Measurements from ENCODE around the gene KCNIP4. TPM values are rescaled to one million over a fixed set of nuclear protein-coding genes. Genes with fewer than 3 reads are reported as not detected.

KCNIP4 gene
- total RNA-seq, 1 donor from 2014 or later = not detected

DNA sequence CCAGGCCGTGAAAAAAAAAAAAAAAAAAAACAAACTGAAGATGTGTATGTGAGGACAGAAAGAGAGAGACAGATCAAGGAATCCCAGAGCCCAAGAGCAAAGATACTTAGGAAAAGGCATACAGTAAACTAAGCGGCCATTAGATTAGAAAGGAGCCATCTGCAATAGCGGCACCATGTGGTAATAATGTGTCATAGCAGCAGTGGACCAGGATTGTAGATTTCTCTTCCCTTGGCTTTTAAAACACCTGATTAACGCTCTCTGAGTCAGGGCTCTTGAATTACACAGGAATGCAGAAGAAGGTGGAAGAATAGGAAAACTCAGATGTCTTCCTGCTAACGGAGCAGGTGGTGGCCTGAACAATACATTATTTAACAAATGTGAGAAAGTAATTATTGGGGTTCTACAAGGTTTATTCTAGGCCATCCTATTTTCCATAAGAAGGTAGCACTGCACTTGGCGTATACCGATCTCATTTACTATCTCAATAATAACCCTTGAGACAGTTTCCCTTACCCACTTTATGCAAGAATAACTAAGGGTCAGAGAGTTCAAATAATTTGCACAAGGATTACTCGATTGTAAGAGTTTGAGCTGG is 182.7 kb downstream of the KCNIP4 start:
- DNase-seq (ENCODE audit: low read depth in 2 of 2) = peak; percentile 11 to 57

DNA sequence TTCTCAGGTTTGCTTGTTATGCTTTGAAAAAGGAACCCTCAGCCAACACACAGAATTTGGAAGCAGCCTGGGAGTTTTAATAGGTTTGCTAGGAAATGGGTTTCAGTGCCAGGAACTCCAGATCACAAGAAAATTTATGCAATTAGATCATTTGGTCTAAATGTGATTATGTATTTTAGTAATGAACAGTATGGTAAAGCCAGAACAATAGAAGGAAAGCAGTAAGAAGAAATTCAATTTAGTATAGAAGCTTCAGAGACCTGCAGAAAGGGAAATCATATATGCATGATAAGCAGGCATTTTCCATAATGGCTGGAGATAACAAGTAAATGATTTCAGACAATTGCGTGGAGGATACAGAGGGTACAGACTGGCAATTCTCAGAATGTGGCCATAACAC is 184.7 kb downstream of the KCNIP4 start:
- DNase-seq (ENCODE audit: low read depth in 2 of 2) = no peak

DNA sequence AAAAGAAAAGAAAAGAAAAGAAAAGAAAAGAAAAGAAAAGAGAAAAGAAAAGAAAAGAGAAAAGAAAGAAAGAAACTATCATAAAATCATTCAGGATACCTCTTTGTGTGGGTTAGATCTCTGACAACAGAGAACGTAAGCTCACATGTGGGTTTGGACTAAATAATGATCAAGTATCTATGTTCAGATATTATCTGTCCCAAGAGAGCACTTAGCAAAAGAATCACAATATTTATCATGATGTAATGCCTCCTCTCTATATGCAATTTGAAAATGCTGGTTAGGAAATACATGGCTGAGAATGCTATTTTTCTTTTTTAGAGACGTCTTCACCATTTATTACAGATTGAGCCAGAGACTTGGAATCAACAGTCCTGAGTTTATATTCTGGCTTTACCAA is 191.3 kb downstream of the KCNIP4 start:
- no peak for DNase-seq (ENCODE audit: low read depth in 2 of 2)

DNA sequence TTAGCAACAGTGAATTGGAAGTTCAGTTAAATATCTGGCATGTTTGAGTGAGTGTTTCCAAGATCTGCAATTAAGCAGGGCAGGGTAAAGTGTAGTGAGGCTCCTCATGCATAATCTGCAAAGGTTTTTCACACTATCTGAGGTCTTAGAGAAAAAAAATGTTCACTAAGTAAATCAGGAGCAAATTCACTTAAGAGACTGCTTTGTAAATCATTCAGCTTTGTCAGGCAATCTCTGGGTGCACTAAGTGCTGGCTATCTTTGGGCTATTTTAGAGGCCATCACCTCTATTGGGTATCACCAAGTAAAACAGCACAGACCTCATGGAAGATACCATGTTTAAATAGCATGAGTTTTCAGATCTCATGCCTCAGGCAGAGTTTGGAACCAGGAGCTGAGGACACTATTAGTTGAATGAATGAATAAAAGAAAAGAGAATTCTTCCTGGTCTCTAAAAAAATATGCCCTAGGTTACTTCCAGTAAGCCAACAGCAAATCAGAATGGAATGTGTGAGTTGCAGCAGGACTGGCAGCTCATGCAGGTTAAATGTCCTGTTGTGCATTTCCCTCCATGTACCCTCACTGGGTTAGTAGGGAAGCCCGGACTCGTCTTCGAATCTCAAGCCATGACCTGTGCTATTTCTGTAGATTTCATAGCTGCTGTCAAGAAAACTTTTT is 195.3 kb downstream of the KCNIP4 start:
- no peak for DNase-seq (ENCODE audit: low read depth in 2 of 2)

DNA sequence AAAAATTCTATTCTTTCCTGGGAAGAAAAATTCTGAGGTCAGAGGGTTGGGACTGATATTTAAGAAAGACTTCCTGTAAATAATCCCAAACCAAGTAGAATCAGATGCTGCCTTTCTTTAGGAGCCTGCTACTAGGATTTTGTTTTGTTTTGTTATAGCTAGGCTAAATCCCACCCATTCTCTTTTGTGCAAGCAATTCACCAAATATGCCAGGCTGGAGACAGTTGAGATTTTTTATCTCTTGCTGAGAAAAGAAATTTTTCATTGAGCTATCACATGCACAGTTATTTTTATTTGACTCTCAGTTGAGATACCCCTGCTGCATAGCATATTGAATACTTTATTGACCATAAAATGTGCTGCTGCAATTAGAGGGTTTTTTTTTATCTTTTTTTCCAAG is 196.0 kb downstream of the KCNIP4 start:
- DNase-seq (ENCODE audit: low read depth in 2 of 2) = no peak

DNA sequence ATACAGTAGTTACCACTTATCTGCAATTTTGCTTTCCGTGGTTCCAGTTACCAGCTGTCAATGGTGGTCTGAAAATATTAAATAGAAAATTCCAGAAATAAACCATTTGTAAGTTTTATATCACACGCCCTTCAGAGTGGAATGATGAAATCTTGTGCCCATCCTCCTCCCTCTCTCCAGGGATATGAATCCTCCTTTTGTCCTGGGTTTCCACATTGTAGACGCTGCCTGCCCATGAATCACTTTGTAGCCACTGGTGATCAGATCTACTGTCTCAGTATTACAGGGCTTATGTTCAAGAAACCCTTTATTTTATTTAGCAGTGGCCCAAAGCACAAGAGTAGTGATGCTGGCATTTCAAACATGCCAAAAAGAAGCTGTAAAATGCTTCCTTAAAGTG is 198.6 kb downstream of the KCNIP4 start:
- DNase-seq (ENCODE audit: low read depth in 2 of 2) = no peak

DNA sequence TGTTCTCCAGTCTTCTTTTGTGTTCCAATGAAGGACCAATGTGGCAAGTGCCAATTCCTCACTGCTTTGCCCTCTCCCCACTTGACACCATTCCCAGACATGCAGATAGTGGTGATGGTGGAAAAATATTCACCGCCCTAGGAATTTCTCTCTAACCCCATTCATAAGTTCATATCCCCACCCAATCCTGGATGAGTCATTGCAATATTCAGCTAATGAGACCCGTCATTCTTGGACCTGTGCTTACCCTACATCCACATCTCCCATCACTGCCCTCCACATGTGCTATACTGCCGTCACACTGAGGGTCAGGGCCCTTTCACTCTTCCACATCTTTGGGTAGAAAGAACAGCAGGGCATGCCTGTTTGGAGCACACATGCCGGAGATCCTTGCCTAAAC is 199.2 kb downstream of the KCNIP4 start:
- DNase-seq (ENCODE audit: low read depth in 2 of 2) = no peak

DNA sequence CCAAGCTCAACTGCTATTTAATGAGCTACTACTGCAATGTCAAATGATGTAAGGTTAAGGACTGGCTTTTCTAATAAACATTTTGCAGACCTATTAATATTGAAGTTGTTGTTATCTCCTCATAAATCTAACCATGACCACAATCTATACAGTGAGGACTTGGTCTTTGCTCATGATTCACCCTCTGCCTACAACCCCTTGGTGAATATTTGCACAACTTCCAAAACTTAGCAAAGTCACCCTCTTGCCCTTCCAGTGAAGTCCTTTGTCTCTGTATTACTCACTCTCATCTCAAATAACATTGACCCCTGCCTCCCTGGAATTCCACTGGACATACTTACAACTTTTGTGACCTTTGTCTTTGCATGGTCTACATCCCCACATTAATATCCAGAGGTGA is 204.5 kb downstream of the KCNIP4 start:
- DNase-seq (ENCODE audit: low read depth in 2 of 2) = no peak

DNA sequence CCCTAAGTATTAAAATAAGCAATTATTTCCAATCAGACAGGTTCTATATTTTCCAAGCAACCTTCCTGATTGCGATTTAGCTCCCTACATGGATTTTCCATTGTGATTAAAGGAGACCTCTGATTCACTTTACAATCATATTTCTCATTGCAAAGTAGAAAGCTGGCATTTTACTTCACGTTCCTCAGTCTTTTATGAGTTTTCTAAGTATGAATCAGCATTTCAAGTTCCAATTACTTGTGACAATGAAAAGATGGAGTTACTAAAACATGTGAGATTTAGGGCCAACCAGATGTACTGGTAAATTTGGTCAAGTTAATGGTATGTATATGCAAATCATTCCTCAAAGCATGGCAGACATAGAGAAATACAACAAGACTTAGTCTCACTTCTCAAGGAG is 206.2 kb downstream of the KCNIP4 start:
- no peak for DNase-seq (ENCODE audit: low read depth in 2 of 2)

DNA sequence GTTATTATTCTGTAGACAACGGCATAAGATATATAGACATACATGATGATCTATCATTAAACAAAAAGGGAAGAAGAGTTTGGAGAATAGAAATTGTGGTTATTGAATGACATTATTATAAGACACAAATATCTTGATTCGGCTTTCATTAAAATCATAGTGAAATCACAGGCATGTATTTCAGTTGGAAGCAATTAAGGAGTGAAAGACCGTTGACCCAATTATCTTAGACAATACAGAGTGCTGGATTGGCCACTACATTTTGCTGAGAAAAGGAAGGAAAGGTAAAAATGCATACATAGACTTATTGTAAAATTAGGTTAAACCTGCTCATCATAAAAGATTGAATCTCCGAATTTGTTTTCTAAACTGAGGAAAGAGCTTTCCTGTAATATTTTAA is 209.8 kb downstream of the KCNIP4 start:
- DNase-seq (ENCODE audit: low read depth in 2 of 2) = no peak

DNA sequence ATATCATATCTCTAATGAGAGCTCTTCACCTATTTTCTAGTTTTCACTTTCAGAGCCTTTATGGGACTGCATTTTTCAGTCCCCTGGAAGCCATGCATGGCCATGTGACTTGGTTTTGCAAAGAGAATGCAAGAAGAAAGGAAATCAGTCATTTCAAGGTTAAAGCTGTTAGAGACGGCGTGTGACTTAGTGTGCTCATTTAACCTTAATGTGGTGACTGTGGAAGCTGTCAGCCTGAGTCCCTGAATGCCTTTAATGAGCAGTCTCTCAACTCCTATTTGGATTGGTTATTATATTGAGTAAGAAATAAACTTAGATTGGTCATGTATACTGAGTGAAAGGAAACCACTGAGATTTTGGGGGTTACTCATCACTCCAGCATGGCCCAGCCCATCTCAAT is 212.7 kb downstream of the KCNIP4 start:
- DNase-seq (ENCODE audit: low read depth in 2 of 2) = no peak

DNA sequence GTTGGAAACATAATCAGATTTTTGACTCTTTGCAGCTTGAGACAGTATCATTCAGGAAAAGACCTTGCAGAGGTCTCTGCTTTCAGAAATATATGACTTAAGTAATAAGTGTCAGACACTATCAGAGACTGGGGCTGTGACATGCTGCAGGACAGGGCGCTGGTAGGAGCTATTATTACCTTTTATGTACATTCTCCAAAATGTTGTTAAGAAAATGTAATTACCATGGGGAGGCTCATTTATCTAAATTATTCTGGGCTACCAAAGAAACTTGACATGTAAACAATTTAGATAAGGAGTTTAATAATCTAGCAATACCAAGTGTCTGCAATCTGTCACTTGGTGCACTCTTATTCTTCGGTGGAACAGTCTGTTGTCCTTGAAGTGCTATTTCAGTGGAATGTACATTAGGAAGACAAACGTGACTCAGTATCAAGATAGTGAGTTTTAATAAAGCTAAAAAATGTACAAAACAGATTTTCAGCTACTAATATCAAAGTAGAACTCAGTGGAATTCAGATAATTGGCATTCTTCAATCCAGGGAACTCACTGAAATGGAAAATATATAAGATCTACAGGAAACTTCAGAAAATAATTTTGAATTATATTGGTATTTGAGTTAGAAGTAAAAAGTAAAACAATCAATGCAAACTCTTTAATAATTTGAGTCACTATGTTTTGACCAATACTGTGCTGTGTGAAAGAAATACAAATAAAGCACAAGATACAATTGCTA is 214.5 kb downstream of the KCNIP4 start:
- DNase-seq (ENCODE audit: low read depth in 2 of 2) = no peak

DNA sequence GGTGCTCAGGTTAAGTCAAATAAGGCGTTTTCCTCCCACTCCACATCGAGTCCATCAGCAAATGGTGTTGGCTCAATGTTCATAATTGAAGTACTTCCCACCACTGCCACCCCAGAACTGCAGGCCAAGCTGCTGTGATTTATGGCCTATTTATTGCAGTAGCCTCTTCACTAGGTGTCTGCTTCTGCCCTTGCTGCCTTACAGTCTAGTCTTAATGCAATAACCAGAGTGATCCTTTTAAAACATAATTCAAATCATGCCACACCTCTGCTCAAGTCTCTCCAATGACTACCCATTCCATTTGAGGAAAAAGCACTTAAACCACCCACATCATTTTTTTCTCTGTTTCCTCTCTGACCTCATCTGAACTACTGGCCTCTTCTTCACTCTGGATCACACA is 220.3 kb downstream of the KCNIP4 start:
- no peak for DNase-seq (ENCODE audit: low read depth in 2 of 2)

DNA sequence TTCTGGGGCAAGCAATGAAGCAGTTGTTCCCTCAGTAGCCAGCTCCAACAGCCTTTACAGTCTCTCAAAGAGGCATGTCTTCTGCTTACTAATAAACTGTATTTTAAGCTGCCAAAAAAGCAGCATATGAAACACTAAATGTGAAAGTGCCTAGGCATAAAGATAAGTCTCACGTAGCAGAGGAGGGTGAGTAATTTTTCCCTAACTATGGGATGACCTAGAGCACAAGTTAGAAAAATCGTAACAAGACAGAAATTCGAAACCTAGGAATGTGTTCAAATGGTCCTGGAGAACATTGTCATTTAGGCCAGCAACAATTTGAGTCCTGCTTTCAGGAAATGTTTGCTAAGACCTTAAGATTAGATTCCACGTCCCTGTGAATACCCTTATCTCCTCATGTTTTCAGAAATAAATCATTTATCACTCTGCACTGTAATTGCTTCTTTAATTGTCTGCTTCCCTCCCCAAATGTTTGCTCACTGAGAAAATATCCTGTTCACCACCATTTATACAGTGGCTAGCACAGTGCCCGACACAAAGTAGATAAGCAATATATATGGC is 222.2 kb downstream of the KCNIP4 start:
- peak in 1 of 2 donors; percentile 1 for DNase-seq (ENCODE audit: low read depth in 2 of 2)

DNA sequence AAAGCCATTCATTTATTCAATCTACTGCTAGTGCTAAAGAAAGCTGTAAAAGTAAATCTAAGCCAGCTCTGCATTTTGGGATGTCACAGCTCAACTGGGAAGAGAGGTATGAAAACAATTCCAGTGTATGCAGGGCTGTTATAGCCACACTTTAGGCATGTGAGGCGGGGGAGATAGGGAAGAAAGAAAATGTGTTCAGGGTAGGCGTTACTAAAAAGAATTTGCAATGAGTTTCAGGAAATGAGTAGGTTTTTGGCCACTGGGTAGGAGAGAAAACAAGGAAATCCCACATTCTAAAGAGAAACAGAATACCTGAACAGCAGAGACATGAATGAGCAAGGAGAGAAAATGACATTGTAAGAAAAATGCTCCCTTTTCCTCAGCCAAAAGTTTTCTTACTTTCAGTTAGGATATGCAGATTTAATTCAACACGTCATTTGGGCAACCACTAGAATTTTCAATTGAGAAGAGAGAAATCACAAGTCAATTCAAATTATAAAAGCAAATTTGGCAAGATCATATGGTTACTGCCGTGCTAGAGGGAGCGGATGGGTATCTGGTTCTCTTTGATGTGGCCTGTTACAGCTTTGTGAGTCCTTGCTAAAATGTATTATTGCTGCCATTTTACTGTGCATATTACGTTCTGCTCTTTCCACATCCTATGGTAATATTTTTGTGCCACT is 226.3 kb downstream of the KCNIP4 start:
- no peak for DNase-seq (ENCODE audit: low read depth in 2 of 2)

DNA sequence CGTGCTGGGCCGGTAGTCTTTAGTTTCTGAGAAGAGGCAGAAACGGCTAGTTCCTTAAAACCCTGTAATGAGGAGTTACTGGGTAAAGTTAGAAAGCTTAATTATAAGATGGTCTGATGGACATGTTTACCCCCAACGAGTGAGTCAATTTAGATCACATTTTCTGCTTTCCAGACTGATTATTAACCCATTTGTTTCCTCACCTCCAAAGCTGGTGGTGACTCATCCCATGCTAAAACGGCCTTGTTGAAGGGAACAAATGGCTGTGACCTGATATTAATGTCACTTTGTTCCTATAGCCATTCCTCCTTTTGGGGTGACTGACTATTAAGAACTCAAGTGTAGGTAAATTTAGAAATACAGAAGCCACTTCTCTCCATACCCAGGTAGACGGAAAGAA is 232.0 kb downstream of the KCNIP4 start:
- DNase-seq (ENCODE audit: low read depth in 2 of 2) = no peak

DNA sequence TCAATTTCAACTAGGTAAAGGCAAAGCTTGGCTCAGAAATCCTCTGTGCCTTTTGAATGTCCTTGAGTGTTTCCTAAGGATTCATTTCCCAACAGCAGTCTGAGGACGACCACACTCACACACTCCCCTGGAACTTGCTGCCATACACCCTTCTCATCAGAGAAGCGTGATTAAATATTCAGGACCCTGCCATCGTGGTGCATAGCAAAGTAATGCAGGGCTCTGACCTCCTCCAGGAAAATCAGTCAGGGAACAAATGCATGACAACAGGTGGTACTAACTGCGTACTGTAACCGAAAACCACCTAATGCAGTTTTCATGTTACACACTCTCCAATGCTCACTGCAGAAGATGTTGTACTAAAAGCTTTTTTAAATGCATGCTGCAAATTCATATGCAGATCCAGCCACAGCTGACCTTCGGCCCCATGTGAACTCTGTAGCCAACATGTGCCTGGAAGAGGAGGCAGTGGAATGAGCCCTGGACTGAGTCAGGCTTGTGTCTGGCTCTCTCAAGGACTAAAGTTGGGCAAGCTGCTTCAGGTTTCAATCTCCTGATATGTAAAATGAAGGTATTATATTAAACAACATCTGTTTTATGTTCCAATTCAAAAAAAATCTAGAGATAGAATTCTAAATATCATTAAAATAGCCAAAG is 238.3 kb downstream of the KCNIP4 start:
- no peak for DNase-seq (ENCODE audit: low read depth in 2 of 2)

DNA sequence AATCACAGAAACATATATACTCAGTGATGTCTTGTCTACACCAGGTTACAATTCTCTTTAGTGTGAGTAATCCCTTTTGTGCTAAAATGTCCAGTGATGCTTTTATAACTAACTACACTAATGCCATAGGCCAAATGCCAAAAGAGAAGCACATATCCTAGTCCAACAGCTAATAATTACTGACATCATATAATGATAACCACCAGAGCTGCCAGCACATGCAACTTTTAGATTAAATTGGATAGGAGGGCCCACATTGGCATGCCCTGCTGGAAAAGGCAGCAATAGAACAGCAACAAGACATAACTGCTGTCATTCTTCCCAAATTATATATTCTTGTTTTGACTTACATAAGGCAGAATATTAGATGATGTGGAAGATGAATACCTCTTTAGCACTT is 238.8 kb downstream of the KCNIP4 start:
- no peak for DNase-seq (ENCODE audit: low read depth in 2 of 2)

DNA sequence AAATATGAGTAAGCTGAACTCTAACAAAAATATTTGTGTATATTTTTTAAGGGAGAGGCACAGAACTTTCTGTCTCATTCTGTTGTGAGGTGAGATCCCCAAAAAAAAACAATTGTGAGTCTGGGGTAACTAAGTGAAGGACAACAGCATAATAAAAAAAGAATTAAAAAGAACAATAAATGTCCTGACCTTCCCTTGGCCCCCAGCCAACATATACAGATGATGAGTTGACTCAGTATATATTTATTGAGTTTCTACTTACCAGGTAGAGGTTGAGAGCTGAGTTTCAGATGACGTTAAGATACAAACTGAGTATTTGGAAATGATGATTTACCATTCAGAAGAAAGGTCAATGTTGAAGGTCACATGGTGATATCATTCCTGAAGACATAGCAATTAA is 239.5 kb downstream of the KCNIP4 start:
- DNase-seq (ENCODE audit: low read depth in 2 of 2) = peak; percentile 34 to 58

DNA sequence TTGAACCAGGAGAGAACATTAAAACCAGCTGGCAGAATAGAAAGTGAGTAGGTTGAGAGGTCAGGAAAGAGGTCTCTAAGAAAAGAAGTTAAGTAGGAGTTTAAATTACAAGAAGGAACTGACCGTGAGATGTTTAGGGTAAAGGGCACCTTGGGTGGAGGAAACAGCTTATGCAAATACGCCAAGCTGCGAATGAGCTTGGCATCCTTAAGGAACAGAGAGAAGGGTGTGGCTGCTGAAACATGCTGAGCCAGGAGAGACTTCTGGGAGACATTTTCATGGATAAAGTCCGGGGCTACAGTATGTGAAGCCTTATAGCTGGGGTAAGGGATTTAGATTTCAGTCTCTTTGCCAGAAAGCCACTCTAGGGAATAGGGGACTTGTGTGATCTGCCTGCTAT is 249.1 kb downstream of the KCNIP4 start:
- DNase-seq (ENCODE audit: low read depth in 2 of 2) = no peak

DNA sequence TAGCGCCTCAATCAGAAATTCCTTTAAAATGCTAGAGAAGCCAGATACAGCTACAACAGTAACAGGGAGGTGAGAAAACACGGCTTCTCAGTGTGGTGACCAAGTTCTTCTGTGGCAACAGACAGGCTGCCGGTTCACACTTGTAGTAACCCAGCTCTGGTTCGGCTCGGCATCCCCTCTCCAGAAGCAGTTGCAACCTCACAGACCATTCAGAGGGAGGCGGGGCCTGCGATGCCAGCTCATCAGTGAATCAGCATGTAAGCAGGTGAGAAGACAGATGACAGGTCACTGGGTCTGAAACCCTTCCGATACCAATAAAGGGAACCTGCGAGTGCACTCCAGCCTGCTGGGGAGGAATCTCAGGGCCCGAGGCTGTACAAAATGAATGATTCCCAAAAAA is 251.0 kb downstream of the KCNIP4 start:
- no peak for DNase-seq (ENCODE audit: low read depth in 2 of 2)

DNA sequence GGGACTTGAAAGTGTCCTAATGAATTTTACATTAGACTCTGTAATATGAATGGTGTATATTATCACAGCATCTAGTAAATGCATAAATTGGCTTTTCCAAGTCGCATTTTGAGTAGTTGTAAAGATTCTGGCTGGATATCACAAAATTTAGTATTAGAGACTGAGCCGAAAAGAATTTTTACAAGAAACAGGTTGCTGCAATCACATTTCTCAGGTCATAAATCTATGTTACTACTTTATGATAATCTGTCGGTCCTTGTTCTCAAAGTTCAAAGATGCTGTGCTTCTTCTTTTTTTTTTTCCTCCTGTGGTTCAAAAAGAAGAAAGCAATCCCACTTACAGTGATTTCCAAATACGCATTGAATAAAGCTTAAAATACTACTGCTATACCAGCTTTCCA is 253.4 kb downstream of the KCNIP4 start:
- DNase-seq (ENCODE audit: low read depth in 2 of 2) = no peak
